ENCODE results near the gene TMCC1. TPM values are rescaled to one million over a fixed set of nuclear protein-coding genes. Genes with fewer than 3 reads are reported as not detected.

Gene TMCC1
- total RNA-seq, 1 experiment from 2014 or later = 7.9 TPM

DNA sequence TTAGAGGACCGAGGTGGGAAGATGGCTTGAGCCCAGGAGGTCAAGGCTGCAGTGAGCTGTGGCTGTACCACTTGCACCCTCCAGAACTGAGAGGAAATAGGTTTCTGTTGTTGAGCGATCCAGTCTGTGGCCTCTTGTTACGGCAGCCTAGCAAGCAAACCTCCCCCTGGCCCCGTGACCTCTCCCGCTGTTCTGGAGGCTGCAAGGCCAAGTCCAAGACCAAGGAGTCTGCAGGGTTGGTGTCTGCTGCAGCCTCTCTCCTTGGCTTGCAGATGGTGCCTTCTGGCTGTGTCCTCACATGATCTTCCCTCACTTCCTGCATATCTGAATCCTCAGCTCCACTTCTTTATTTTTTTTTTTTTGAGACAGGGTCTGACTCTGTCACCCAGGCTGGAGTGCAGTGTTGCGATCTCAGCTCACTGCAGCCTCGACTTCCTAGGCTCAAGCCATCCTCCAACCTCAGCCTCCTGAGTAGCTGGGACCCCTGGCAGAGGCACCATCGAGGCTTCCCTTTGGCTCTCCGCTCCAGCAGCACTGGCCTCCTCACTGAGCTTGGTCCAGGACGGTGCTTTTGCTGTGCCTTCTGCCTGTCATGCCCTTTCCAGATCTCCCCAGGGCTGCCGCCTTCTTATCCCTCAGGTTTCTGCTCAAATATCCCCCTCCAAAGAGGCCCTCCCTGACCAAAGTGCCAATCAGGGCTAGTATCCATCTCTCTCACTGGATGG is 269.0 kb downstream of the TMCC1 start:
- Histone ChIP-seq H3K27ac (no peak overlapping the region), H3K4me3 (no peak overlapping the region), H3K9me3 (replicated peaks) (no peaks in the 10 kb centered on the region), H3K4me1 (replicated peaks) (peaks cover 43% of the 10 kb centered on the region), H3K27me3 (replicated peaks) (no peaks in the 10 kb centered on the region), H3K36me3 (no peaks in the 10 kb centered on the region)
- DNase-seq (ENCODE audit: low read depth in 1 of 2, low spot score in 2 of 2) = no peak

DNA sequence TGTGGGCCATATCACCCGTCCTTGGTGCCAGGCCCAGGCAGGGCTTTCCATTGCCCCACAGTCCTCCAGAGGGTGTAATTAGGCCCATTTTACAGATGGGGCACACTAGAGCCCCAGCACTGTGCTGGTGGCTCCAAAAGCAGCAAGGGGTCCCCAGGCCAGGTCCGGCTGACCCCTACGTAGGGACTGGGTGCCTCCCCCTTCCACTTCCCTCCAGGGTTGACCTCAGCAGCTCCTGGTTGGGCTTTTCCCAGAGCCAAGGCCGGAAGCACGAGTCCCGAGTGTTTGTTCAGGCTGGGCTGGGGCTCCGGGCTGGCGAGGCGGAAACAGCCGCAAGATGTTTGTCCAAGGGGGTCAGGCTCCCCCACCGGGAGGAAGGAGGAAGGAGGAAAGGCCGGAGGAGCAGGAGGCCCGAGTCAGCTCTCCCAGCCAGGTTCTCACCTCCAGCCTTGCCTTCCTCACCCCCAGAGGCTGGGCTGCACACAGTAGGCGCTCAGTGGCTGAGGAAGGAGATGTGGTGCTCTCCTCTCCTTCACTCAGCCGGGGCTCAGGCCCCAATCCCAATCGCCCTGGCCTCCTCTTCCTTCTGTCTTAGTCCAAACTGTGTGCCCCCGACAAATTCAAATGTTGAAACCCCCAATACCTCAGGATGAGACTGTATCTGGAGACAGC is 269.9 kb downstream of the TMCC1 start:
- Histone ChIP-seq H3K27ac (no peak overlapping the region), H3K27me3 (replicated peaks) (no peaks in the 10 kb centered on the region), H3K4me1 (replicated peaks) (peaks cover 51% of the 10 kb centered on the region), H3K36me3 (no peaks in the 10 kb centered on the region), H3K4me3 (no peak overlapping the region), H3K9me3 (replicated peaks) (no peaks in the 10 kb centered on the region)
- peak in 1 of 2 experiments; percentile 39 for DNase-seq (ENCODE audit: low read depth in 1 of 2, low spot score in 2 of 2)

DNA sequence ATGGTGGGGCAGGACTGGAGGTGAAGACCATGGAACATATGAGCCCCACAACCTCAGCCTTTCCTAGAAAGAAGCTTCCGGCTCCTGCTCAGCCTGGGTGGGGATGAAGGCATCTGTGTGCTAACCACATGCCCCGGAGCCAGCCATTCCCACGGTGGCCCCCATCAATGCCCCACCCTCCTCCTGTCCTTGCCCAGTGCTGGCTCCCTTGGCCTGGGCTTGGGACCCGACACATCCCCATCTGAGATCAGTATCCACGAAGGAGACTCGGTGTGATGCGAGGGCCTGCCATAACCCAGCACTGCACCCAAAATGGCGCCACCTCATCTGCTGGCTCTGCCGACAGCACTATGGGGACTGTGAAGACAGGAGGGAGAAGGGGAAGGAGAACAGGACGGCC is 270.6 kb downstream of the TMCC1 start:
- H3K4me1 ChIP-seq (replicated peaks) = peaks cover 47% of the 10 kb centered on the region
- H3K27ac ChIP-seq = no peak overlapping the region
- no peak overlapping the region for H3K4me3 ChIP-seq
- H3K36me3 ChIP-seq = no peaks in the 10 kb centered on the region
- no peak for DNase-seq (ENCODE audit: low read depth in 1 of 2, low spot score in 2 of 2)
- H3K27me3 ChIP-seq (replicated peaks) = no peaks in the 10 kb centered on the region
- H3K9me3 ChIP-seq (replicated peaks) = no peaks in the 10 kb centered on the region

DNA sequence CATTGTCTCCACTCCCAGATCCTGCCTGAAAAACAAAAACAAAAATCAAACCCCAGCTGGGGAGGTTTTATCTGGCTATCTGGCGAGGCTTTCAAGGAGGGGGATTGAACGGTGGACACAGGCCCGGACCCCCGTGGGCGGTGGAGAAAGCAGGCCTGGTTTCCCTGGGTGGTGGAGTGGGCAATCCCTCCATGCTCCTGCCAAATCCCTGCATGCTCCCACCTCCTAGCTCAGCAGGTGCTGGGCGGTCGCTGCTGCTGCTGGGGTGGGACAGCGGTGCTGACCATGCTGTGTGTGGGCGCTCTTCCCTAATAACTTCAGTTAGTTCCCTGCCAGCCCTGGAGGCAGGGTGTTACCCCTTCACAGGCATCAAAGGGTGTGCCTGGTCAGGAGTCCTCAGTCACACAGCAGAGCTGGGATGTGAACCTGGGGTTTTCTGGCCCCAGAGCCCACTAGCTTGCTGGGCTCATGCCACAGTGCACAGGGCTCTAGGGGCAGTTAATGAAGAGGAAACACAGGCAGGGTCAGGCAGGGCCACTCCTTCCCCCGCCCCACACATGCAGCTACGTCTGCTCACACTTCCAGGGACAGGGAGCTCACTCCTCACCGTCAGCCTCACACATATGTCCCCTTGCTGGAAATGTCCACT is 271.2 kb downstream of the TMCC1 start:
- Histone ChIP-seq H3K36me3 (no peaks in the 10 kb centered on the region), H3K27me3 (replicated peaks) (no peaks in the 10 kb centered on the region), H3K9me3 (replicated peaks) (no peaks in the 10 kb centered on the region), H3K4me3 (no peak overlapping the region), H3K27ac (no peak overlapping the region), H3K4me1 (replicated peaks) (peaks cover 41% of the 10 kb centered on the region)
- DNase-seq (ENCODE audit: low read depth in 1 of 2, low spot score in 2 of 2) = no peak

DNA sequence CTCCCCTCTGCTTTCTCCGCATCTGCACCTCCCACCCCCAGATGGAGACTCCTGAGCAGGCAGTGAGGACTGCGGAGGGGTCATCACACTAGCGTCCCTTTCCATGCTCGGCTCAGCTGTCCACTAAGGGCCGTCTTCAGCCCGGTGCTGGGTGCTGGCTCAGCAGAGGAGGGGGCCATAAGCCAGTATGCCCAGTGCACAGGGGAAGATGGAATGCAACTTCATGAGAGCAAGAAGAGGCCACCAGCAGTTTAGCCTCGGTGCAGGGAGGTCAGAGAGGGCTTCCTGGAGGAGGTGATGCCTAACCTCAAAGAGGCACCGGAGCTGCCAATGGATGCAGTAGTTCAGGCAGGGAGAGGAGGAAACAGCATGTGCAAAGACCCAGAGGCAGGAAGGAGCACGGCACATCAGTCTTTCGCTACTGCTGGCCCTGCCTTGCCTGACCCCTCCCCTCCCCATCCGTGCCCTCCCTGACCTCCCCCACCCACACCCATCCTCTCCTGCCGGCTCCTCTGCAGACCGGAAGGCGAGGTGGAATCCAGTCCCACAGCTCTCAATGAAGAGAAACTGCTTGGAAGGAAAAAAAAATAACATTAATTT is 271.8 kb downstream of the TMCC1 start:
- Histone ChIP-seq H3K4me3 (no peak overlapping the region), H3K27me3 (replicated peaks) (no peaks in the 10 kb centered on the region), H3K27ac (no peak overlapping the region), H3K9me3 (replicated peaks) (no peaks in the 10 kb centered on the region), H3K36me3 (no peaks in the 10 kb centered on the region), H3K4me1 (replicated peaks) (peaks cover 40% of the 10 kb centered on the region)
- DNase-seq (ENCODE audit: low read depth in 1 of 2, low spot score in 2 of 2) = no peak

DNA sequence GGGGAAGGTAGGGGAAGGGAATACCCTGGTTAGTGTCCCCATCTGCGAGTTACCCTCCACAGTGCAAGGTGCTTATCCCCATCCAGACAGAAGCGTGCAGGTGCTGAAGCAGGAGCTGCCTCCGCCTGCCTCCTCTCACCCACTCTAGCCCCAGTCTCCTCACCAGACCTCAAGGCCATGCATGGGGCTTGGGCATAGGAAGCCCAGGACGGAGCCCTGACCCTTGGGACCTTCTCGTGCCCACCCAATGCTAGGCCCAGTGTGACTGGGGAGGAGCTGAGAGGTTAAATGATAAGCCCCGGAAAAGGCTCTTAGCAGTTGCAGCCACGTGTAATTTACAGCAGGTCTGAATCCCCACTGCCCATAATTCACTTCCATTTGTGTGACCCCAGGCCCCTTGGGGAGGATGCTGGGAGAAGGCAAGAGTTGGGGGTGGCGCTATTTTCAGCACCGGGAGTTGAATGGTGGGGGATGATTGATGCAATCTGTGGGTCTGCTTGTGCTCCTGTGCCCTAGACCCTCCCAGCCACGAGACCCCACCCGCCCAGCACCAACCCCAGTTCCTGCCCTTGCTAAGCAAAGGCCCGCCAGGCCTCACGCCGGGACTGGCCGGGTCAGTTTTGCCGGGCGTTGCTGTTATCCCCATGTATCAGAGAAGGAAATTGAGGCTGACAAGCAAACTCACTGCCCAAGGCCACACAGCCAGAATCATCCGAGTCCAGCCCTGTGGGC is 272.5 kb downstream of the TMCC1 start:
- H3K4me3 ChIP-seq = no peak overlapping the region
- H3K9me3 ChIP-seq (replicated peaks) = no peaks in the 10 kb centered on the region
- no peaks in the 10 kb centered on the region for H3K36me3 ChIP-seq
- peaks cover 38% of the 10 kb centered on the region for H3K4me1 ChIP-seq (replicated peaks)
- H3K27ac ChIP-seq = no peak overlapping the region
- no peak for DNase-seq (ENCODE audit: low read depth in 1 of 2, low spot score in 2 of 2)
- H3K27me3 ChIP-seq (replicated peaks) = no peaks in the 10 kb centered on the region

DNA sequence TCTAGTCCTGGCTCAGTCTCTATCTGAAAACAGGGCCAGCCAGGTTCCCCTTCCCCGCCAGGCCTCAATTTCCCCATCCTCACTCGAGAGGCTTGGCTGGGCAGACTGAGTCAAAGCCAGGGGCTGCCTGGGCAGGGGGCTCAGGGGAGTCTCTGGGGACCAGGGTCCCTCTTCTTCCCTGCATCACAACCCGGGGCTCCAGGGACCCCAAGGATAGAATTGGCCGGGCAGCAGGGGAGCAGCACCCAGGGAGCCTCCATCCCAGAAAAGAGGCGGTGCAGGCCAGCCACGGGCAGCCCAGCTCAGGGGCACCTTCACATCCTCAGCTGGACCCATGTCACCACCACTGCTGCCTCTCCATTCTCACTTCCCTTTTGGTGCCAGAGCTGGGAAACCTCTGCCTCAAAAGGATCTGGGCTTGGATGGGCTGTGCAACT is 273.8 kb downstream of the TMCC1 start:
- Histone ChIP-seq H3K4me3 (no peak overlapping the region), H3K9me3 (replicated peaks) (no peaks in the 10 kb centered on the region), H3K27ac (0 out of 2 replicates have a peak overlapping the region, but pooled peaks have one; percentile 9), H3K4me1 (replicated peaks) (peaks cover 26% of the 10 kb centered on the region), H3K27me3 (replicated peaks) (no peaks in the 10 kb centered on the region), H3K36me3 (no peaks in the 10 kb centered on the region)
- DNase-seq (ENCODE audit: low read depth in 1 of 2, low spot score in 2 of 2) = no peak

DNA sequence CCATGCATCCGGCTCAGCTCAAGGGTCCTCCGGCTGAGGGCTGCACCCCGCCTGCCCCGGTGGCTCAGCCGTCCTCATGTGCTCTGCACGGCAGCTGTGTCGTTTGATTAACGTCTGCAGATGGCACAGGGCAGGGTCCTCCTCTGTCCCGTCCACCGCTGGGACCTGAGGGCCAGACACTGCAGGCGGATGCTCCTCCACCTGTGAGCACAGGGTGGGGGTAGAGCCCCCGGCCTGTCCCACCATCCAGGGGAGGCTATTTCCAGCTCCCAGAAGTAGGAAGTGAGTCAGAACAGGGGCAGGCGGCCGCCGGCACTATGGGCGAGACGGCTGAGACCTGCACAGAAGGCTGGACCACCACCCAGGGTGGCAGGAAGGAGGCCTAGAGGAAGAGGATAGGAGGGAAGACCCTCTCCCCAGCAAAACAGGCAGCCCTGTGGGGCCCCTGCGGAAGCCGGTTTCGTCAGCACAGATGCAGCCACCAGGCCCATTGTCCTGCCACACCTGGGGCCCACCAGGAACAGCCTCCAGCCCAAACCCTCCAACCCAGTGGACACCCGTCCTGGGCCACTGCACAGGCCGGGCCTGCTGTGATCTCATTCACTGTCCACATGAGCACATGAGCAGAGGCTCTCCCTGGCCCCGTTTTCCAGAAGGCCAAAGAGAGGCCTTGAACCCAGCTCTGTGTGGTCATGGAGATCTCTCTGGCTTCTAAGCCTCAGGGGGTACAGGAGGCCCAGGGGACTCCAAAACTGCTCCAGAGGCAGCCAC is 274.4 kb downstream of the TMCC1 start:
- Histone ChIP-seq H3K9me3 (replicated peaks) (no peaks in the 10 kb centered on the region), H3K4me3 (no peak overlapping the region), H3K27ac (0 out of 2 replicates have a peak overlapping the region, but pooled peaks have one; percentile 9), H3K27me3 (replicated peaks) (no peaks in the 10 kb centered on the region), H3K4me1 (replicated peaks) (peaks cover 25% of the 10 kb centered on the region), H3K36me3 (no peaks in the 10 kb centered on the region)
- DNase-seq (ENCODE audit: low read depth in 1 of 2, low spot score in 2 of 2) = no peak

DNA sequence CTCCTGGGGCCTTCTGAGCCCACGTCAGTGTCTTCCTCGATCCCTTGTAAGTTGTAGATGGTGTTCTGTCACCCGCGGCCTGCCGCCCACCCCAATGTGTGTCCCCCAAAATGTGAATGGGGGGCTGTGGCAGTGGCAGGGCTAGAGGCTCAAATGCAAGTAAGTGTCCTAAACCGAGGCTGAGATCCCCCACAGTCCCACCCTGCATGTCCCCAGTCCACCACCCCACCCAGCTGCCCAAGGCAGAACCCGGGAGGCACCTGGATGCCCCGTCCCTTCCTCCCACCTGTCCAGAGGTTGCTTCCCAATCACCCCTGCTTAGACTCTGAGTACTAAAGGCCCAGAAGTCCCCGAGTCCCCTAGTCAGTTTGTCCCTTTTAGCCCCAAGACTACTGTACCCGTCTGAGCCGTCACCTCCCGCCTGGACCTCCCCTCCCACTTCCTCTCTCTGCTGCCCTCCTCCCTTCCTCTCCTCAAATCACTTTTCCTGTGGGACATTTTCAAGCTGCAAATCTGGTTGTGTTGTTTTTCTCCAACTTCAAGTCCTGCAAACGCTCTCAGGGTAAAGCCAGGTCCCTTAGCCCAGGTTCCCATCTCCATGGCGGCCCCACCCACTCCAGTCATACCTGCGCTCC is 275.2 kb downstream of the TMCC1 start:
- Histone ChIP-seq H3K4me1 (replicated peaks) (peaks cover 26% of the 10 kb centered on the region), H3K36me3 (no peaks in the 10 kb centered on the region), H3K27me3 (replicated peaks) (no peaks in the 10 kb centered on the region), H3K4me3 (no peak overlapping the region), H3K9me3 (replicated peaks) (no peaks in the 10 kb centered on the region), H3K27ac (no peak overlapping the region)
- DNase-seq (ENCODE audit: low read depth in 1 of 2, low spot score in 2 of 2) = no peak

DNA sequence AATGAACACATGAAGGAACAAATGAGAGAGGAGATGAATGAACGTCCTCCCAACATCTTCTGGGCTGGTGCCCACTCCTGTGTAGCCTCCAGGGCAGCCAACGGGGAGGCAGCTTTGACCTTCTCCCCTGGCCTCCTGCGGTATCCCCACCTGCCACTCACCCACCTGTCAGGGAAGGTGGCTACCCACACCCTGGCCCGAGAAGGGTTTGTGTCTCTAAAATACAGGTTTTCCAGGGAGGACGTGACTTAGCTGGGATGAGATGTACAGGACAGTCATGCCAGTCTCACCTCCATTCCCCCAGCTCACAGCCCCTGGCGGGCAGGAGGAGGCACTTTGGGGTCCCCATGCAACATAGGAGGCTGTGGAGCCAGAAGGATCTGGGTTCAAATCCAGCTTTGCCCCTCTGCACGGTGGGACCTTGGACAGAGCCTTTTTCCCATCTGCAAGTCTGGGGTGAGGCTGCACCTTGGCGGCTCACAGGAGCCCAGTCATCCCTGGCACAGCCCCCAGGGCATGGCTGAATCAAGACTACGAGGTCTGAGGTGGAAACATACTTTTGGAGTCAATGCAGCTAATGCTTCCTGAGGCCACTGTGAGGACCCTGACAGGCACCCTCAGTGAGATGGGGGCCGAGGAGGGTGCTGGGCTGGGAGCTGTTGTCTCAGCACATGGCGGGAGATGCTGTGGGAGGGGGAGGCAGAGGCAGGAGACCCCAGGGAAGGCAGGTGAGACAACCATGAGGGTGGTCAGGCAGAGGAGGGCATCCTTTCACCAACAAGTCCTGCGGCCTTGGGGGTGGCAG is 275.9 kb downstream of the TMCC1 start:
- no peaks in the 10 kb centered on the region for H3K27me3 ChIP-seq (replicated peaks)
- DNase-seq (ENCODE audit: low read depth in 1 of 2, low spot score in 2 of 2) = no peak
- H3K9me3 ChIP-seq (replicated peaks) = no peaks in the 10 kb centered on the region
- H3K4me3 ChIP-seq = no peak overlapping the region
- H3K27ac ChIP-seq = no peak overlapping the region
- H3K36me3 ChIP-seq = no peaks in the 10 kb centered on the region
- H3K4me1 ChIP-seq (replicated peaks) = peaks cover 33% of the 10 kb centered on the region

DNA sequence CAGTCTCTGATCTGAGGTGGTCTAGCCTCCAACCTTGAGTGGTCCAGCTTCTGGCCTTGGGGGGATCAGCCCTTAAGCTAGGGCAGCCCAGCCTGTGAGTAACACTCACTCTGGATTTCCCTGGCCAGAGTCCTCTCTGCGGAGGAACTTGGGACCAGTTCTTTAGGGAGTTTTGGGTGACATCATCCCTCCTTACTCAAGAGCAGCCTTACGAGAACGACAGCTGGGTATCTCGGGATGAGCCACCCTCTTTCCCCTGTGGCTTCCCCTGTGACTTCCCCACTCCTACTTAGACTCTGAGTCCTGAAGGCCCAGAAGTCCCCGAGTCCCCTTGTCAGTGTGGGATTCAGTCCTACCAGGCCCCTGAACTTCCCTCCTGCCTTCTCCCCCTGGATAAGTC is 276.8 kb downstream of the TMCC1 start:
- Histone ChIP-seq H3K27me3 (replicated peaks) (no peaks in the 10 kb centered on the region), H3K4me1 (replicated peaks) (peaks cover 42% of the 10 kb centered on the region), H3K4me3 (no peak overlapping the region), H3K36me3 (no peaks in the 10 kb centered on the region), H3K9me3 (replicated peaks) (no peaks in the 10 kb centered on the region), H3K27ac (no peak overlapping the region)
- no peak for DNase-seq (ENCODE audit: low read depth in 1 of 2, low spot score in 2 of 2)

DNA sequence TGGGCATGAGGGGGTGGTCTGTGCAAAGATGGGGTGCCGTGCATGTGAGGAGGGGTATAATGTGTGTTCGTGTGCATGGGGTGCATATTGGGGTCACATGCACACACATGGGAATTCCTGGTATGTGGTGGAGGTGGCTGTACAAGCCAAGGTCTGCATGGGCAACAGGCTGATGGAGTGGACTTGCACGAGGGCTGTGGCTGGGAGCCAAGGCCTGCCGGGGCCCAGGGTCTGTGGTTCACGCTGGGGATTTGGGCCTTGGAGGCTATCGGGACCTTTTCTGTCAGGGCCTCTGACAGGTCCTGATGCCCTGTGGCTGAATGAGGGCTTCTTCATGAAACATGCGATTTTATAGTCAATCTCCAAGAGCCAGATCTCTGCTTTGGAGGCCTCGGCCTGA is 277.2 kb downstream of the TMCC1 start:
- no peaks in the 10 kb centered on the region for H3K36me3 ChIP-seq
- no peaks in the 10 kb centered on the region for H3K27me3 ChIP-seq (replicated peaks)
- peaks cover 46% of the 10 kb centered on the region for H3K4me1 ChIP-seq (replicated peaks)
- no peaks in the 10 kb centered on the region for H3K9me3 ChIP-seq (replicated peaks)
- DNase-seq (ENCODE audit: low read depth in 1 of 2, low spot score in 2 of 2) = no peak
- H3K4me3 ChIP-seq = no peak overlapping the region
- H3K27ac ChIP-seq = no peak overlapping the region

Measured in SJSA1 (cell line).